GM21576 (cell line): Measurements from ENCODE around the gene SCAMP3.

Source experiments
- ATAC-seq: cut with Tn5 transposase; IDR thresholded peaks from one replicate; pipeline ENCODE4 v1.9.1; 2021; ENCODE audit warnings: mild to moderate bottlenecking, moderate library complexity; ENCODE audit not compliant: unreplicated experiment

SCAMP3 gene

GRCh38 chr1:155285631-155286044, 23.5 kb upstream of the SCAMP3 start:
- ATAC-seq = no peak

- no peak for ATAC-seq
These were observed 22.9 kb upstream of the SCAMP3 start for GRCh38 chr1:155285063-155285462.

GRCh38 chr1:155284476-155284875, 22.3 kb upstream of the SCAMP3 start:
- ATAC-seq = no peak

GRCh38 chr1:155282488-155283091, 20.4 kb upstream of the SCAMP3 start:
- ATAC-seq = no peak

GRCh38 chr1:155279268-155279667, 17.1 kb upstream of the SCAMP3 start:
- no peak for ATAC-seq

- no peak for ATAC-seq
These were observed 16.6 kb upstream of the SCAMP3 start for GRCh38 chr1:155278689-155279160.

- ATAC-seq = no peak
These were observed 15.9 kb upstream of the SCAMP3 start for GRCh38 chr1:155277902-155278688.

GRCh38 chr1:155277070-155277901, 15.1 kb upstream of the SCAMP3 start, which contains the start of gene HCN3:
Gene HCN3 (plus strand): TSS chr1:155277463. CDS start chr1:155277591, 128 bp downstream.
- ATAC-seq = peak; percentile 60

- ATAC-seq = peak; percentile 69
These were observed 11.4 kb upstream of the SCAMP3 start, which contains the start of gene CLK2 for GRCh38 chr1:155273343-155274245. Gene CLK2 (minus strand): TSS chr1:155273504. CDS start chr1:155270977, 2,527 bp downstream.

- ATAC-seq = peak; percentile 31
These were observed 10.5 kb upstream of the SCAMP3 start for GRCh38 chr1:155272466-155273342.

- no peak for ATAC-seq
These were observed 7.2 kb upstream of the SCAMP3 start for GRCh38 chr1:155269381-155269780.

GRCh38 chr1:155268630-155269029, 6.5 kb upstream of the SCAMP3 start:
- ATAC-seq = no peak

- no peak for ATAC-seq
These were observed 5.2 kb upstream of the SCAMP3 start for GRCh38 chr1:155267373-155267772.

- no peak for ATAC-seq
These were observed 4.4 kb upstream of the SCAMP3 start for GRCh38 chr1:155266553-155266952.

- no peak for ATAC-seq
These were observed 907 bp upstream of the SCAMP3 start for GRCh38 chr1:155263067-155263466.

GRCh38 chr1:155261493-155261851, 688 bp downstream of the SCAMP3 start:
- no peak for ATAC-seq

GRCh38 chr1:155260276-155260675, 1.9 kb downstream of the SCAMP3 start:
- ATAC-seq = no peak

- no peak for ATAC-seq
These were observed 5.9 kb downstream of the SCAMP3 start for GRCh38 chr1:155256058-155256852.
